GM12865 (cell line): Measurements from ENCODE around the gene ELOVL2.

ENCODE experiments used
- DNase-seq: peaks from one replicate; pipeline ENCODE4 v3.0.0; 2010; ENCODE audit warnings: low read depth
- H3K4me3 ChIP-seq: 2 replicates; pipeline ENCODE4 v1.5.1; 2011; ENCODE audit warnings: mild to moderate bottlenecking, low read depth, low read length, control low read depth
- TF ChIP-seq, protein P1 (sequence below): IDR thresholded peaks from 2 replicates; pipeline ENCODE4 v1.5.1; 2011; ENCODE audit warnings: low read length, control low read depth, low read depth, inconsistent platforms; ENCODE audit not compliant: insufficient read depth; ENCODE audit errors: missing control alignments

ELOVL2 gene

DNA sequence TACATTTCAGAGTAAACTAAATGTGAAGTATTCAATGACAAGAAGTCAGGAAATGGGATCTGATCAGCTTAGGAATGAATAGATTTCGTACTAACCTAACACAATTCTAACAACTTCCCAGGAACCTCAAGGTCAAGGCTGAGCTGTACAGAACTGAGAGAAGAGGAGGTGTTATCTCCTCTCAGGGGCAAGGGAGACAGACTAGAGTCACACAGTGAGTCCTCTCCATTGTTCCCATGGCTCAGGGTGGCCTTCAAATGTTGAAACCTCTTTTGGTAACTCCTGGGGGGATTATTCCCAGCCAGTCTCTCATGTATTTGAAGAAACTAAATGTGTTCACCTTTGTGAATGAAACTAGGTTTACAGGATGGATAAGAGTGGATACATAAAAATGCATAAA lies 27.7 kb downstream of the ELOVL2 start:
- H3K4me3 ChIP-seq: no peak overlapping the region
- DNase-seq: no peak
- TF ChIP-seq, protein P1, sequence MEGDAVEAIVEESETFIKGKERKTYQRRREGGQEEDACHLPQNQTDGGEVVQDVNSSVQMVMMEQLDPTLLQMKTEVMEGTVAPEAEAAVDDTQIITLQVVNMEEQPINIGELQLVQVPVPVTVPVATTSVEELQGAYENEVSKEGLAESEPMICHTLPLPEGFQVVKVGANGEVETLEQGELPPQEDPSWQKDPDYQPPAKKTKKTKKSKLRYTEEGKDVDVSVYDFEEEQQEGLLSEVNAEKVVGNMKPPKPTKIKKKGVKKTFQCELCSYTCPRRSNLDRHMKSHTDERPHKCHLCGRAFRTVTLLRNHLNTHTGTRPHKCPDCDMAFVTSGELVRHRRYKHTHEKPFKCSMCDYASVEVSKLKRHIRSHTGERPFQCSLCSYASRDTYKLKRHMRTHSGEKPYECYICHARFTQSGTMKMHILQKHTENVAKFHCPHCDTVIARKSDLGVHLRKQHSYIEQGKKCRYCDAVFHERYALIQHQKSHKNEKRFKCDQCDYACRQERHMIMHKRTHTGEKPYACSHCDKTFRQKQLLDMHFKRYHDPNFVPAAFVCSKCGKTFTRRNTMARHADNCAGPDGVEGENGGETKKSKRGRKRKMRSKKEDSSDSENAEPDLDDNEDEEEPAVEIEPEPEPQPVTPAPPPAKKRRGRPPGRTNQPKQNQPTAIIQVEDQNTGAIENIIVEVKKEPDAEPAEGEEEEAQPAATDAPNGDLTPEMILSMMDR: no peak

DNA sequence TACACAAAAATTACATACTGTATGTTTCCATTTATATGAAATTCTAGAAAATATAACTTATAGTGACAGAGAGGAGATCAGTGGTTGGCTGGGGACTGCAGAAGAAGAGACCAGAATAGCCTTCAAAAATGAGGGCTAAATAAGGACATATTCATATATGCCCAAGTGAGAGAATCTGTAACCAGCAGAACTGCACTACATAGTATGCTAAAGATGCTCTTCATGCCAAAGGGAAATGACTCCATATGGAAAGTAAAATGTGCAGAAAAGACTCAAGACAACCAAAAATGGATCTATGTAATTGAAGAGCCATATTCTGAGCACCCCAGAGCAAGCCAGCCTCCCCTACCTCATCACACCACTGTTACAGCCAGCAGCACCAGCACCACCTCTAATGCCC lies 29.0 kb downstream of the ELOVL2 start:
- no peak for DNase-seq
- H3K4me3 ChIP-seq: no peak overlapping the region
- TF ChIP-seq, protein P1: no peak

DNA sequence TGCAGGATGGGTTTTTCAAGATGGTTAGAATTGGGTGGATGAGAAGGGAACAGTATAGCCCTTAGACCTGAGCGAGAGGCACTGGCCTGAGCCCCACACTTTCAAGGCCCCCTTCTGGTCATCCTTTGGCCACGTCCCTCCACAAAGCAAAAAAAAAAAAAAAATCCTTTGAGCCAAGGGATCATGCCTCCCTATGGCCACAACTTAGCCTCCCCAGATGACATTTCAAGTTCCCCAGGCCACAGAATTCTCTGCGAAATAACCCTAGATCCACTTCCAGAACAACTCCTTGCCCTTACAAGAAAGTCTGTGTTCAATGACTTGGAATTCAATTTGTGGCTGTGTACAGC lies 30.4 kb downstream of the ELOVL2 start:
- DNase-seq: no peak
- H3K4me3 ChIP-seq: no peak overlapping the region
- TF ChIP-seq, protein P1: no peak

DNA sequence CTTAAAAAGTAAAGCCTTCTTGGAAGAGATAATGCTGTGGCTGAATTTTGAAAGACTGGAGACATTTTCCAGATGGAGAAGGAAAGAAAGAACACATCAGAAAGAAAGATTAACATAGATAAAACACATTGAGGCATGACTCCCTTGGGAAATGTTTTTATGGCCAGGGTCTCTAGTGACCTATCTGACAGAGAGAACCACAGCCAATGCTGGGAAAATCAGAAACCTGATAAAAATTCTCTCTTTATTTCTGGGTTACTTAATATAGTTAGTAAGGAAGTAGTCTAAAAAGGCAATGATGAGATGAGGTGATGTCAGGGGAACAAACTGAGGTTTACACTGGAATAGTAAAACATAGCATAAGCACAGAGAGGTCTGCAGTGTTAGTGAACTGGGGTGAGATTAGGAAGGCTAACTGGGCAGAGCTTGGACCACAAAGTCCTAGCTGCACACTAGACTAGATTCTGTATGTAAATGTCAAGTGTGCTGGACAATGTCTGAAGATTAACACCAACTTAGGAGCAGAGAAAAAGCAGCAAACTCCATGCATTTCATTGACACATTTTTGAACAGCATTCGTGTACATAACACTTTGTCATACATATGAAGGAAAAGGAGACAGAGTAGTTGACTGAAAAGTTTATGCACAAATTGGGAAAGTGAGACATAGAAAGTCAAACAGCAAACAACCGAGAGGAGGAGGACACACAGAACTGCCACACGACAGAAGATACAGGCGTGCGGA lies 31.0 kb downstream of the ELOVL2 start:
- TF ChIP-seq, protein P1: no peak
- H3K4me3 ChIP-seq: no peak overlapping the region
- no peak for DNase-seq

DNA sequence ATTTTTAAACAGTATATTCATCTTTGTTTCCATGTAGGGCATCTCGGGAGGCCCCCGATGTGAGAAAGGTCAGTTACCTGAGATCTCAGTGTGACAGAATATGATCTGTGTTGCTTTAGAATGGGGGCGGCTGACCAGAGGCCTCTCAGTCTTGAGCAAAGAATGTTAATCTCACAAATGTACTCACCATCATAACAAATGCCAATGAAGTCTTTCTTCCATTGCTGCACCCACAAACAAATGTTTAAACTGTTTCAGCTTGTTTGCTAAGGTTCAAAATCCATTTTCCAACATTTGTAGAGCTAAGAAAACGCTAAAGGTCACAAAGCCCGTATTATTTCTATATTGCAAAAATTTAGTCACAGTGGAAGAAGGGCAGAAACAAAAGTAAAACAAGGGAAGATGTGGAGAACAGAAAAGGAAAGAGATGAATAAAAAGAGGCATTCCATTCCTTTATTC lies 31.8 kb downstream of the ELOVL2 start:
- no peak overlapping the region for H3K4me3 ChIP-seq
- TF ChIP-seq, protein P1: no peak
- no peak for DNase-seq

DNA sequence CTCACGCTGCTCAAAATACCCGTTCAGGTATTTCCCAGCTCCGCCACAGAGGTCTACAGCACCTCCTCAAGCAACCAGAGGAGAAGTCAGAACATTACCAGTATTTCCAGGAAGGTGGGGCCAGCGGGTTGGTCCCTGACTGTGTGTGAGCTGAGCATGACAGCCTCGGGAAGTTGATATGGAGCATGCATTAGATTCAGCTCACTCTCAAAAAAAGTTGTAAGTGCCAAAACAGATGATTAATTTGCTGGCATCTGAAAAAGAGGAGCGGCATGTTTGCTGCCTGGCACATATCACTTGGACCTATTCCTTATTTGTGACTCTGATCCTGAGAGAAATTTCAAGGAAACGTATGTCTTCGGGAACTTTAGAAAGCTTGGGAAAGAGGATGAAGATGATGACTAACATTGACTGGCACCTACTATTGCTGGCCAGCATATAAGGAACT lies 32.3 kb downstream of the ELOVL2 start:
- TF ChIP-seq, protein P1: no peak
- H3K4me3 ChIP-seq: no peak overlapping the region

DNA sequence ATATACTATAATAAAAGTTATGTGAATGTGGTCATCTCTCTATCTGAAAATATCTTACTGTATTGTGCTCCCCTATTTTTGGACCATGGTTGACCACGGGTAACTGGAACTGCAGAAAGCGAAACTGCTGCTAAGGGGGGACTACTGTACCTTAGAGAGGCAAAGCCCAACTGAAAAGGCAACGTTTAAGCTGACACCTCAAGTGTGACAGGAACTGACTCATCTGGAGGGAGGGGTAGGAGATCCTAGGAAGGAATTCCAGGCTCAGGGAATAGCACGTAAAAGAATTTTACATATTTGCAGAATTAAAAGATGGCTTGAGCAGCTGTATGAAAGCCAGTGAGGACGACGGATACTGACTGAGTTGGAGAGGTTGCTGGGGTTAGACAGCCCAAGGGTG lies 34.8 kb downstream of the ELOVL2 start:
- DNase-seq: peak; percentile 51
- TF ChIP-seq, protein P1: no peak
- H3K4me3 ChIP-seq: no peak overlapping the region

More for the DNA sequence above, 32.3 kb downstream of the ELOVL2 start:
- DNase-seq: peak; percentile 27
